Gastrocnemius medialis (tissue), 4 donors: ENCODE data around the gene DFFA.

Source experiments
- CTCF ChIP-seq, 5 experiments: fragments of 450-650 bp in 3 of 5; fragments of 200-600 bp in 2 of 5; sonication (generic) in 2 of 5; IDR thresholded peaks in 4 of 5; conservative IDR thresholded peaks in 1 of 5; 1 replicate in 4 of 5; 2 replicates in 1 of 5; pipeline ENCODE4 v1.5.1; 2016 to 2019; ENCODE audit warnings: antibody characterized with exemption in 5 of 5, mild to moderate bottlenecking in 3 of 5, moderate library complexity in 3 of 5
- POLR2A ChIP-seq, 2 donors: fragments of 450-650 bp; IDR thresholded peaks; one replicate each; pipeline ENCODE4 v1.6.1; 2017; ENCODE audit warnings: antibody characterized with exemption in 2 of 2, mild to moderate bottlenecking in 2 of 2, moderate library complexity in 2 of 2

- TF ChIP-seq POLR2A (IDR thresholded peaks at IDR 0.05), result peak in 1 of 2 donors; percentile 20
- TF ChIP-seq CTCF (IDR thresholded peaks at IDR 0.05 in 4 of 5, conservative IDR thresholded peaks at IDR 0.05 in 1 of 5), result peak; percentile 89 to 100 (median 98)
These were observed 41.9 kb downstream of the DFFA start, which contains the start of gene CENPS for GRCh38 chr1:10430216-10431069.
